HEK293 (cell line): ENCODE measurements around the gene DGCR6L.

Source experiments
- CTCF ChIA-PET: fragments of 350-600 bp; formaldehyde crosslinking; extraction: SDS; loops from one replicate; lab custom pipeline; 2021; ENCODE audit warnings: antibody characterized with exemption; lab: Yijun Ruan, JAX
- POLR2A ChIA-PET: fragments of 300-600 bp; formaldehyde crosslinking; extraction: SDS; loops from one replicate; lab custom pipeline; 2020; ENCODE audit warnings: antibody characterized with exemption, inconsistent platforms; lab: Yijun Ruan, JAX
- H3K27ac ChIP-seq: fragments of 200-500 bp; sonication (Bioruptor generic); 2 replicates; pipeline ENCODE4 v1.5.1; 2014; ENCODE audit warnings: low read depth, low read length, control low read depth, inconsistent platforms; ENCODE audit errors: extremely low read depth
- H3K36me3 ChIP-seq, 2 experiments: fragments of 200-500 bp in 1 of 2; sonication (Bioruptor generic) in 1 of 2; 1 replicate in 1 of 2; 2 replicates in 1 of 2; pipeline ENCODE4 v1.5.1; 2014 to 2017; ENCODE audit warnings: inconsistent platforms in 2 of 2, low read length in 2 of 2; ENCODE audit not compliant: control insufficient read depth in 2 of 2, insufficient read depth in 1 of 2
- H3K4me1 ChIP-seq: fragments of 200-500 bp; sonication (Bioruptor generic); 2 replicates; pipeline ENCODE4 v1.5.1; 2014; ENCODE audit warnings: mild to moderate bottlenecking, low read length, inconsistent platforms; ENCODE audit not compliant: control insufficient read depth, insufficient read depth
- H3K4me3 ChIP-seq: 2 replicates; pipeline ENCODE4 v1.5.1; 2011; ENCODE audit warnings: low read depth, mild to moderate bottlenecking, control low read depth, low read length, moderate library complexity
- H3K9me3 ChIP-seq: fragments of 200-500 bp; sonication (Bioruptor generic); 2 replicates; pipeline ENCODE4 v1.5.1; 2014; ENCODE audit warnings: low read depth, low read length, inconsistent platforms; ENCODE audit not compliant: control insufficient read depth, insufficient read depth
- CTCF ChIP-seq: fragments of 450-650 bp; formaldehyde crosslinking; IDR thresholded peaks from 2 replicates; pipeline ENCODE4 v1.5.1; 2016; ENCODE audit warnings: missing biosample characterization, missing genetic modification characterization
- GLIS1 ChIP-seq: fragments of 450-650 bp; formaldehyde crosslinking; IDR thresholded peaks from 2 replicates; pipeline ENCODE4 v1.5.1; 2016; ENCODE audit warnings: missing biosample characterization, missing genetic modification characterization
- GLIS2 ChIP-seq: fragments of 450-650 bp; formaldehyde crosslinking; IDR thresholded peaks from 2 replicates; pipeline ENCODE4 v1.5.1; 2016; ENCODE audit warnings: missing biosample characterization, missing genetic modification characterization
- HIC1 ChIP-seq: fragments of 450-650 bp; formaldehyde crosslinking; IDR thresholded peaks from 2 replicates; pipeline ENCODE4 v1.5.1; 2016; ENCODE audit warnings: missing biosample characterization, missing genetic modification characterization
- KLF8 ChIP-seq: fragments of 450-650 bp; formaldehyde crosslinking; IDR thresholded peaks from 2 replicates; pipeline ENCODE4 v1.5.1; 2016; ENCODE audit warnings: missing biosample characterization, missing genetic modification characterization
- OSR2 ChIP-seq: fragments of 450-650 bp; formaldehyde crosslinking; IDR thresholded peaks from 2 replicates; pipeline ENCODE4 v1.5.1; 2016; ENCODE audit warnings: missing biosample characterization, missing genetic modification characterization
- PRDM4 ChIP-seq: fragments of 450-650 bp; formaldehyde crosslinking; IDR thresholded peaks from 2 replicates; pipeline ENCODE4 v1.5.1; 2017; ENCODE audit warnings: missing biosample characterization, missing genetic modification characterization
- SCRT1 ChIP-seq: fragments of 450-650 bp; formaldehyde crosslinking; IDR thresholded peaks from 2 replicates; pipeline ENCODE4 v1.5.1; 2016; ENCODE audit warnings: missing biosample characterization, missing genetic modification characterization, borderline replicate concordance
- ZIC2 ChIP-seq: fragments of 450-650 bp; formaldehyde crosslinking; IDR thresholded peaks from 2 replicates; pipeline ENCODE4 v1.5.1; 2016; ENCODE audit warnings: missing biosample characterization, missing genetic modification characterization
- ZNF112 ChIP-seq: fragments of 450-650 bp; formaldehyde crosslinking; IDR thresholded peaks from 2 replicates; pipeline ENCODE4 v1.5.0; 2017; ENCODE audit warnings: missing biosample characterization, missing genetic modification characterization
- ZNF133 ChIP-seq: fragments of 450-650 bp; formaldehyde crosslinking; IDR thresholded peaks from 2 replicates; pipeline ENCODE4 v1.5.1; 2016; ENCODE audit warnings: missing biosample characterization, missing genetic modification characterization
- ZNF157 ChIP-seq: fragments of 450-650 bp; formaldehyde crosslinking; IDR thresholded peaks from 2 replicates; pipeline ENCODE4 v1.5.1; 2016; ENCODE audit warnings: missing biosample characterization, missing genetic modification characterization
- ZNF18 ChIP-seq: fragments of 450-650 bp; formaldehyde crosslinking; IDR thresholded peaks from 2 replicates; pipeline ENCODE4 v1.5.1; 2016; ENCODE audit warnings: missing biosample characterization, missing genetic modification characterization
- ZNF324 ChIP-seq: fragments of 450-650 bp; formaldehyde crosslinking; IDR thresholded peaks from 2 replicates; pipeline ENCODE4 v1.5.1; 2016; ENCODE audit warnings: missing biosample characterization, missing genetic modification characterization
- ZNF473 ChIP-seq: fragments of 450-650 bp; formaldehyde crosslinking; IDR thresholded peaks from 2 replicates; pipeline ENCODE4 v1.5.1; 2017; ENCODE audit warnings: missing biosample characterization, missing genetic modification characterization
- ZNF510 ChIP-seq: fragments of 450-650 bp; formaldehyde crosslinking; IDR thresholded peaks from 2 replicates; pipeline ENCODE4 v1.5.1; 2018; ENCODE audit warnings: mild to moderate bottlenecking, missing genetic modification characterization, missing biosample characterization; ENCODE audit not compliant: insufficient replicate concordance
- ZNF580 ChIP-seq: fragments of 450-650 bp; formaldehyde crosslinking; IDR thresholded peaks from 2 replicates; pipeline ENCODE4 v1.5.1; 2016; ENCODE audit warnings: missing biosample characterization, missing genetic modification characterization
- ZNF639 ChIP-seq: fragments of 450-650 bp; formaldehyde crosslinking; IDR thresholded peaks from 2 replicates; pipeline ENCODE4 v1.5.1; 2016; ENCODE audit warnings: missing biosample characterization, missing genetic modification characterization
- ZNF677 ChIP-seq: fragments of 450-650 bp; IDR thresholded peaks from 2 replicates; pipeline ENCODE4 v1.5.0; 2018; ENCODE audit warnings: missing biosample characterization, mild to moderate bottlenecking, missing genetic modification characterization, moderate library complexity
- ZNF791 ChIP-seq: fragments of 450-650 bp; formaldehyde crosslinking; IDR thresholded peaks from 2 replicates; pipeline ENCODE4 v1.5.1; 2016; ENCODE audit warnings: missing biosample characterization, missing genetic modification characterization
- ZSCAN16 ChIP-seq: fragments of 450-650 bp; formaldehyde crosslinking; IDR thresholded peaks from 2 replicates; pipeline ENCODE4 v1.5.1; 2016; ENCODE audit warnings: missing biosample characterization, missing genetic modification characterization

Gene DGCR6L

GRCh38 chr22:20283674-20284066, 36.2 kb downstream of the DGCR6L start:
- no peaks in the 10 kb centered on the region for H3K9me3 ChIP-seq
- CTCF ChIA-PET = interaction anchor here (0.5 to 4.2 kb wide), 5 partner anchors 8 to 315 kb away, joined by 3 to 64 read pairs (median 7); no protein-coding TSS in a partner anchor
- H3K27ac ChIP-seq = no peak overlapping the region
- H3K4me3 ChIP-seq = no peak overlapping the region
- POLR2A ChIA-PET = interaction anchor here (1.3 kb wide), 1 partner anchor 44 kb away, joined by 3 read pairs; no protein-coding TSS in a partner anchor
- peak; percentile 38 for TF ChIP-seq GLIS1 (tag by site-specific recombination)
- no peak for TF ChIP-seq ZNF18
- TF ChIP-seq GLIS2 (tag by site-specific recombination) = 0 out of 2 replicates have a peak, but pooled peaks have one; percentile 29
- peak; percentile 81 for TF ChIP-seq ZNF133
- TF ChIP-seq ZIC2 (tag by site-specific recombination) = peak; percentile 29; the same call in 1 of the 2 replicates
- no peak for TF ChIP-seq ZNF677 (tag by site-specific recombination)
- H3K4me1 ChIP-seq = no peaks in the 10 kb centered on the region
- H3K36me3 ChIP-seq = no peaks in the 10 kb centered on the region

- Histone ChIP-seq H3K27ac (no peak overlapping the region), H3K36me3 (no peaks in the 10 kb centered on the region), H3K4me3 (no peak overlapping the region), H3K4me1 (no peaks in the 10 kb centered on the region), H3K9me3 (no peaks in the 10 kb centered on the region)
- TF ChIP-seq ZNF157 (no peak), ZNF510 (tag by site-specific recombination) (no peak)
- CTCF ChIA-PET = interaction anchor here (1.3 to 4.2 kb wide), 3 partner anchors 9 to 128 kb away, joined by 4 to 64 read pairs (median 16); no protein-coding TSS in a partner anchor
- POLR2A ChIA-PET = no interaction called here
Measured at GRCh38 chr22:20282901-20283673, 36.8 kb downstream of the DGCR6L start.

GRCh38 chr22:20281891-20282290, 38.0 kb downstream of the DGCR6L start:
- Histone ChIP-seq H3K9me3 (no peaks in the 10 kb centered on the region), H3K27ac (no peak overlapping the region), H3K4me3 (no peak overlapping the region), H3K4me1 (no peaks in the 10 kb centered on the region), H3K36me3 (no peaks in the 10 kb centered on the region)
- ChIA-PET CTCF (interaction anchor here (0.7 kb wide), 1 partner anchor 125 kb away, joined by 3 read pairs; no protein-coding TSS in a partner anchor), POLR2A (no interaction called here)
- TF ChIP-seq PRDM4 (tag by site-specific recombination) (no peak), ZNF473 (tag by site-specific recombination) (no peak), ZNF324 (tag by site-specific recombination) (no peak), ZNF112 (tag by site-specific recombination) (no peak), ZNF791 (no peak), KLF8 (tag by site-specific recombination) (no peak), ZSCAN16 (tag by site-specific recombination) (no peak), ZNF157 (no peak), HIC1 (tag by site-specific recombination) (no peak), ZNF580 (tag by site-specific recombination) (no peak), SCRT1 (tag by site-specific recombination) (no peak), GLIS1 (tag by site-specific recombination) (no peak), ZNF639 (tag by site-specific recombination) (no peak), OSR2 (tag by site-specific recombination) (no peak), CTCF (tag by site-specific recombination) (no peak)
